Ecto neural progenitor cell (in vitro differentiated cells): Measurements from ENCODE around the gene SPTY2D1.

Experiments
- DNase-seq: peaks from one replicate; pipeline ENCODE4 v3.0.0-alpha.2; 2018; ENCODE audit warnings: low spot score

The SPTY2D1 gene

DNA sequence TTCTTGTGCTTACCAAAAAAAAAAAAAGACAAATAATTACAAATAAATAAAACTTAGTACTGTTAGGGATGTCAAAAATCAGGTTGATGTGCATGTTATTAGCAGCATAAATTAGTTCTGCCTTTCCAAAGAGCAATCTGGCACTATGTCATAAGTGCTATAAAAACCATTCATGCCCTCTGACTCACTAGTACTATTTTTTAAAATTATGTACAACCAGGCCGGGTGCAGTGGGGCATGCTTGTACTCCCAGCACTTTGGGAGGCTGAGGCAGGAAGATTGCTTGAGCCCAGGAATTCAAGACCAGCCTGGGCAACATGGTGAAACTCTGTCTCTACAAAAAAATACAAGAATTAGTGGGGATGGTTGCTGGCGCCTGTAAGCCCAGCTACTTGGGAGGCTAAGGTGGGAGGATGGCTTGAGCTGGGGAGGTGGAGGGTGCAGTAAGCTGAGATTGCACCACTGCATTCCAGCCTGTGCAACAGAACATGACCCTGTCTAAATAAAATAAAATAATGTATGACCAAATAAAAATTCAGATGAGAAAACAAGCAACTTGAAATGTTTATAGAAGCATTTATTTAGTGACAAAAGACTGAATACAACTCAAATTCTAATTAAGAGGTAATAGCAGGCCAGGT, 70.9 kb downstream of the SPTY2D1 start:
- no peak for DNase-seq
